Measurements from ENCODE around the gene TMEM62. TPM values are rescaled to one million over a fixed set of nuclear protein-coding genes. Genes with fewer than 3 reads are reported as not detected.

Gene TMEM62
- total and polyA plus RNA-seq, 9 of the 15 experiments (the other 6 are each of a cell fraction or from before 2014, with no cell fraction given) = 4.4 to 16.6 (median 11.1) TPM

GRCh38 chr15:43185157-43186002 is 52.0 kb downstream of the TMEM62 start, which contains the start of gene CCNDBP1 (continued):
- TF ChIP-seq TAF1 (IDR thresholded peaks at IDR 0.05; ENCODE audit: control insufficient read depth, extremely low read depth, insufficient read depth, low read length, severe bottlenecking) (peak; percentile 70), ZFP36 (IDR thresholded peaks at IDR 0.05; ENCODE audit: low read depth, low read length, partially characterized antibody) (no peak), ELK1 (CRISPR knock-in tag; IDR thresholded peaks at IDR 0.05) (no peak), HDAC8 (tag; IDR thresholded peaks at IDR 0.05) (no peak), ZC3H4 (CRISPR knock-in tag; IDR thresholded peaks at IDR 0.05; ENCODE audit: borderline replicate concordance) (peak; percentile 10; the same call in 1 of the 2 replicates), DPF2 (IDR thresholded peaks at IDR 0.05) (no peak), CUX1 (CRISPR knock-in tag; IDR thresholded peaks at IDR 0.05) (no peak), MITF (IDR thresholded peaks at IDR 0.05) (peak; percentile 67; the same call in 1 of the 2 replicates), MNT (conservative IDR thresholded peaks at IDR 0.05) (peak; percentile 98 to 99), HNRNPUL1 (IDR thresholded peaks at IDR 0.05; ENCODE audit: low read length) (no peak), PATZ1 (CRISPR knock-in tag; IDR thresholded peaks at IDR 0.05; ENCODE audit: borderline replicate concordance) (no peak), NONO (IDR thresholded peaks at IDR 0.05; ENCODE audit: low read depth in 2 of 2, low read length in 1 of 2) (peak in 1 of 2 experiments; percentile 71; a peak in 2 of 4 replicates), EZH2 (IDR thresholded peaks at IDR 0.05; ENCODE audit: borderline replicate concordance, low read depth, low read length) (no peak)

Measured in K562 (cell line).